K562 (cell line): Measurements from ENCODE around the gene NDUFB8. TPM values are rescaled to one million over a fixed set of nuclear protein-coding genes. Genes with fewer than 3 reads are reported as not detected.

Experiments used
- ATAC-seq: fragments of 200-7000 bp; cut with Tn5 transposase; 3 replicates; pipeline ENCODE4 v1.9.1; 2020; ENCODE audit warnings: moderate library complexity
- BruUV-seq: library from RNA; stranded (reverse); fragments of 400-500 nt; replicated peaks from 2 replicates; lab custom pipeline; 2021; lab: Mats Ljungman, UMichigan
- CTCF ChIA-PET: fragments of 300-600 bp; formaldehyde crosslinking; extraction: SDS; loops from one replicate; lab custom pipeline; 2021; ENCODE audit warnings: low intra/inter-chr PET ratio; lab: Yijun Ruan, JAX
- POLR2A ChIA-PET: fragments of 300-600, 350-650 bp; sonication (Branson Sonifier 250); formaldehyde crosslinking; extraction: SDS; loops from one replicate; lab custom pipeline; 2021; ENCODE audit warnings: antibody characterized with exemption, inconsistent platforms; lab: Yijun Ruan, JAX
- DNase-seq, 4 experiments: peaks; one replicate each; pipeline versions ENCODE4 v3.0.0 to v3.0.0-alpha.2; 2011 to 2018; ENCODE audit warnings: low spot score in 3 of 4, mixed read lengths in 3 of 4; ENCODE audit errors: extremely low read depth in 1 of 4
- FAIRE-seq: peaks from 2 replicates; lab custom pipeline; 2011; peaks lifted over from hg19 to GRCh38; lab: Jason Lieb, UNC
- H2AFZ ChIP-seq: 2 replicates; pipeline ENCODE4 v1.6.0; 2011; ENCODE audit warnings: low read depth, low read length, control low read depth, inconsistent platforms
- H3K27ac ChIP-seq: fragments of 200-600 bp; 3 replicates; pipeline ENCODE4 v1.8.0; 2011; ENCODE audit warnings: low read depth, mild to moderate bottlenecking, control low read depth, inconsistent platforms, low read length, moderate library complexity, mixed read lengths; ENCODE audit errors: extremely low read depth
- H3K27me3 ChIP-seq, 2 experiments: fragments of 300-600 bp in 1 of 2; 2 replicates in 1 of 2; 3 replicates in 1 of 2; pipeline versions ENCODE4 v1.6.0 to v1.8.0; 2011; ENCODE audit warnings: inconsistent platforms in 2 of 2, low read length in 2 of 2, mild to moderate bottlenecking in 1 of 2, mixed read lengths in 1 of 2, moderate library complexity in 1 of 2; ENCODE audit not compliant: control insufficient read depth in 2 of 2, insufficient read depth in 2 of 2
- H3K36me3 ChIP-seq: fragments of 300-600 bp; 3 replicates; pipeline ENCODE4 v1.8.0; 2011; ENCODE audit warnings: mild to moderate bottlenecking, low read length, inconsistent platforms; ENCODE audit not compliant: control insufficient read depth, insufficient read depth
- H3K4me1 ChIP-seq, 2 experiments: fragments of 200-600 bp in 1 of 2; replicated peaks in 1 of 2; 2 replicates in 1 of 2; 3 replicates in 1 of 2; pipeline versions ENCODE4 v1.5.1 to v1.8.0; 2011; ENCODE audit warnings: inconsistent platforms in 2 of 2, low read length in 2 of 2, mild to moderate bottlenecking in 1 of 2, mixed read lengths in 1 of 2, moderate library complexity in 1 of 2; ENCODE audit not compliant: control insufficient read depth in 2 of 2, insufficient read depth in 2 of 2
- H3K4me2 ChIP-seq: 2 replicates; pipeline ENCODE4 v1.6.1; 2011; ENCODE audit warnings: low read length, control low read depth, inconsistent platforms, mixed read lengths; ENCODE audit not compliant: insufficient read depth
- H3K4me3 ChIP-seq: fragments of 200-600 bp; sonication (generic), shearing (Covaris generic); 2 replicates; pipeline ENCODE4 v1.5.1; 2016; ENCODE audit warnings: control low read depth, inconsistent platforms
- H3K79me2 ChIP-seq: fragments of 200-600 bp; 3 replicates; pipeline ENCODE4 v1.8.0; 2011; ENCODE audit warnings: low read length, inconsistent platforms; ENCODE audit not compliant: control insufficient read depth, insufficient read depth
- H3K9ac ChIP-seq, 2 experiments: 2 replicates each; pipeline versions ENCODE4 v1.6.0 to v1.6.1; 2011; ENCODE audit warnings: low read depth in 2 of 2, low read length in 2 of 2, control low read depth in 1 of 2, inconsistent platforms in 1 of 2, mild to moderate bottlenecking in 1 of 2, mixed read lengths in 1 of 2; ENCODE audit not compliant: insufficient read depth in 1 of 2
- H3K9me1 ChIP-seq: one replicate; pipeline ENCODE4 v1.6.0; 2011; ENCODE audit warnings: inconsistent platforms, mild to moderate bottlenecking, low read length, moderate library complexity; ENCODE audit not compliant: control insufficient read depth, insufficient read depth
- H3K9me3 ChIP-seq: replicated peaks from 2 replicates; pipeline ENCODE4 v1.5.1; 2011; ENCODE audit warnings: low read depth, low read length, inconsistent platforms; ENCODE audit not compliant: control insufficient read depth, insufficient read depth
- H4K20me1 ChIP-seq: replicated peaks from 2 replicates; pipeline ENCODE4 v1.6.1; 2011; ENCODE audit warnings: low read length, inconsistent platforms, mixed read lengths; ENCODE audit not compliant: control insufficient read depth, insufficient read depth
- MLLT1 ChIP-seq, 2 experiments: fragments of 450-650 bp; IDR thresholded peaks; 2 replicates each; pipeline ENCODE4 v1.6.1; 2016
- POLR3A ChIP-seq: IDR thresholded peaks from 2 replicates; pipeline ENCODE4 v1.6.1; 2011; ENCODE audit warnings: borderline replicate concordance, mild to moderate bottlenecking, moderate library complexity; ENCODE audit not compliant: insufficient read length, insufficient read depth; ENCODE audit errors: extremely low read depth
- SMARCB1 ChIP-seq: IDR thresholded peaks from 2 replicates; pipeline ENCODE4 v1.6.1; 2011; ENCODE audit warnings: improper control_type of control experiment, low read depth; ENCODE audit not compliant: insufficient read length
- SMARCC2 ChIP-seq: fragments of 450-650 bp; IDR thresholded peaks from 2 replicates; pipeline ENCODE4 v1.6.1; 2017; ENCODE audit warnings: antibody characterized with exemption, moderate library complexity, mild to moderate bottlenecking, low read depth
- THRAP3 ChIP-seq: fragments of 450-650 bp; IDR thresholded peaks from 2 replicates; pipeline ENCODE4 v1.6.1; 2016; ENCODE audit warnings: mild to moderate bottlenecking, inconsistent platforms, borderline replicate concordance
- WHSC1 ChIP-seq: IDR thresholded peaks from one replicate; pipeline ENCODE4 v1.6.1; 2012; ENCODE audit warnings: low read length, control low read depth, inconsistent platforms
- ZNF696 ChIP-seq: fragments of 250-450 bp; sonication (Bioruptor Pico); conservative IDR thresholded peaks from 2 replicates; pipeline ENCODE4 v1.4.0; 2020; ENCODE audit warnings: mild to moderate bottlenecking, moderate library complexity
- ZNF740 ChIP-seq, 3 experiments: fragments of 200-800 bp in 1 of 3; sonication (Bioruptor generic) in 1 of 3; sonication (generic) in 1 of 3; formaldehyde crosslinking in 1 of 3; IDR thresholded peaks; 2 replicates each; pipeline versions ENCODE4 v1.6.1 to v1.8.0; 2016 to 2022; ENCODE audit warnings: mild to moderate bottlenecking in 2 of 3, missing compliant biosample characterization in 2 of 3, missing genetic modification characterization in 2 of 3, missing genetic modification reagents in 1 of 3
- WGBS: fragments of 100-300 bp; shearing (Covaris generic); methylation state at CpG from one replicate; pipeline ENCODE4 v1.1.6; 2016; ENCODE audit warnings: low coverage, mixed read lengths; ENCODE audit not compliant: insufficient coverage; ENCODE audit errors: missing lambda C conversion rate; 5-methylcytosine and 5-hydroxymethylcytosine counted together
- in situ Hi-C: fragments of 300-500 bp; cut with MboI; formaldehyde crosslinking; loops from 4 replicates; pipeline ENCODE4 v1.15.0; 2018; ENCODE audit warnings: inconsistent platforms, mixed read lengths
- intact Hi-C: fragments of 100-400 bp; cut with micrococcal nuclease; formaldehyde crosslinking; loops from 2 replicates; pipeline ENCODE4 v1.14.2; 2022
- polyA plus RNA-seq, 8 experiments: library from polyadenylated mRNA; depleted of rRNA in 4 of 8; stranded (reverse) in 5 of 8; unstranded in 3 of 8; fragments of >200 nt; fragmentation: Nextera tagmentation in 2 of 8; fragmentation: Illumina TruSeq in 1 of 8; extraction: Ambion mirVana in 2 of 8; extraction: Trizol in 1 of 8; gene quantifications; 2 replicates each; pipeline versions ENCODE4 v1.2.1 to v1.2.3, GENCODE V29; 2011 to 2014; ENCODE audit warnings: inconsistent platforms in 1 of 8, missing spikeins in 1 of 8
- total RNA-seq, 7 experiments: library from RNA; depleted of rRNA in 6 of 7; stranded (reverse); fragments of >200 nt in 6 of 7; fragmentation: Illumina TruSeq in 2 of 7; extraction: Trizol in 2 of 7; gene quantifications; 2 replicates each; pipeline versions ENCODE4 v1.2.1 to v1.2.3, GENCODE V29; 2011 to 2021; ENCODE audit warnings: low replicate concordance in 1 of 7

The NDUFB8 gene
- total and polyA plus RNA-seq, 9 of the 15 experiments (the other 6 are each of a cell fraction or from before 2014, with no cell fraction given): 131 to 360 (median 199) TPM

GRCh38 chr10:100535338-100535714 is 5.7 kb upstream of the NDUFB8 start:
- H3K9ac ChIP-seq: peak overlapping the region in 1 of 2 experiments; percentile 59; a peak in 2 of 4 replicates
- peak overlapping the region; percentile 96 for H2AFZ ChIP-seq
- in situ Hi-C loops: no loop called here
- CTCF ChIA-PET: interaction anchor here (0.7 kb wide), 1 partner anchor 214 kb away, joined by 4 read pairs; no protein-coding TSS in a partner anchor
- H4K20me1 ChIP-seq: no peaks in the 10 kb centered on the region
- ATAC-seq (peak; percentile 25), DNase-seq (no peak), FAIRE-seq (no peak)
- H3K9me1 ChIP-seq: no peaks in the 10 kb centered on the region
- BruUV-seq: no TSS peak
- TF ChIP-seq ZNF696 (CRISPR knock-in tag) (no peak), ZNF740 (CRISPR knock-in tag; IDR thresholded peaks at IDR 0.05) (no peak), ZNF740 (tag; IDR thresholded peaks at IDR 0.05) (no peak), POLR3A (no peak), SMARCC2 (no peak), MLLT1 (IDR thresholded peaks at IDR 0.05) (no peak), WHSC1 (no peak), SMARCB1 (no peak), THRAP3 (no peak)
- intact Hi-C loops: no loop called here
- peaks cover 24% of the 10 kb centered on the region for H3K79me2 ChIP-seq
- H3K9me3 ChIP-seq: no peaks in the 10 kb centered on the region; the same call in 1 of the 2 replicates
- H3K27me3 ChIP-seq: no peaks in the 10 kb centered on the region
- H3K27ac ChIP-seq: peak overlapping the region; percentile 33; the same call in 2 of the 3 replicates
- H3K36me3 ChIP-seq: peaks cover 19% of the 10 kb centered on the region
- H3K4me3 ChIP-seq: peak overlapping the region; percentile 78
- H3K4me2 ChIP-seq: peak overlapping the region; percentile 86
- WGBS: 48% methylated on average over 4 of the region's 4 CpGs
- POLR2A ChIA-PET: interaction anchor here (0.8 to 1.1 kb wide), 5 partner anchors 9 to 162 kb away, joined by 3 read pairs; no protein-coding TSS in a partner anchor
- H3K4me1 ChIP-seq: peaks cover 0 to 5% of the 10 kb centered on the region in 2 experiments; a peak in 3 of 5 replicates
